HG03457 (cell line): ENCODE measurements around the gene NAALADL2.

ENCODE experiments used
- ATAC-seq: cut with Tn5 transposase; IDR thresholded peaks from one replicate; pipeline ENCODE4 v1.9.1; 2021; ENCODE audit warnings: moderate number of reproducible peaks; ENCODE audit not compliant: unreplicated experiment

Gene NAALADL2

GRCh38 chr3:174959556-174960065 is 100.5 kb downstream of the NAALADL2 start:
- ATAC-seq: no peak

- ATAC-seq: no peak
These were observed 101.8 kb downstream of the NAALADL2 start for GRCh38 chr3:174960898-174961297.

GRCh38 chr3:174973465-174973864 is 114.3 kb downstream of the NAALADL2 start:
- no peak for ATAC-seq

GRCh38 chr3:174986685-174987084 is 127.6 kb downstream of the NAALADL2 start:
- ATAC-seq: no peak

GRCh38 chr3:175001091-175001490 is 142.0 kb downstream of the NAALADL2 start:
- no peak for ATAC-seq

- ATAC-seq: no peak
These were observed 143.6 kb downstream of the NAALADL2 start for GRCh38 chr3:175002732-175003143.

- ATAC-seq: no peak
These were observed 144.5 kb downstream of the NAALADL2 start for GRCh38 chr3:175003590-175003989.

- no peak for ATAC-seq
These were observed 146.1 kb downstream of the NAALADL2 start for GRCh38 chr3:175005193-175005592.

- no peak for ATAC-seq
These were observed 146.7 kb downstream of the NAALADL2 start for GRCh38 chr3:175005881-175006280.

GRCh38 chr3:175007306-175007705 is 148.2 kb downstream of the NAALADL2 start:
- ATAC-seq: no peak

- no peak for ATAC-seq
These were observed 150.2 kb downstream of the NAALADL2 start for GRCh38 chr3:175009295-175009694.

- ATAC-seq: no peak
These were observed 156.0 kb downstream of the NAALADL2 start for GRCh38 chr3:175015056-175015635.

- ATAC-seq: no peak
These were observed 160.0 kb downstream of the NAALADL2 start for GRCh38 chr3:175018946-175019727.

GRCh38 chr3:175020101-175020500 is 161.0 kb downstream of the NAALADL2 start:
- ATAC-seq: no peak

- no peak for ATAC-seq
These were observed 170.7 kb downstream of the NAALADL2 start for GRCh38 chr3:175029828-175030227.

- ATAC-seq: no peak
These were observed 180.7 kb downstream of the NAALADL2 start for GRCh38 chr3:175039875-175040274.

- no peak for ATAC-seq
These were observed 182.2 kb downstream of the NAALADL2 start for GRCh38 chr3:175041369-175041768.

GRCh38 chr3:175046601-175047000 is 187.5 kb downstream of the NAALADL2 start:
- ATAC-seq: no peak

GRCh38 chr3:175047786-175048185 is 188.7 kb downstream of the NAALADL2 start:
- ATAC-seq: no peak

GRCh38 chr3:175057401-175057800 is 198.3 kb downstream of the NAALADL2 start:
- ATAC-seq: no peak

GRCh38 chr3:175059788-175060187 is 200.7 kb downstream of the NAALADL2 start:
- ATAC-seq: no peak

- ATAC-seq: no peak
These were observed 206.4 kb downstream of the NAALADL2 start for GRCh38 chr3:175065497-175065896.
